HEK293 (cell line): Measurements from ENCODE around the gene AK5.

Source experiments
- KLF10 ChIP-seq: fragments of 450-650 bp; IDR thresholded peaks from 2 replicates; pipeline ENCODE4 v1.5.1; 2018; ENCODE audit warnings: missing biosample characterization, mild to moderate bottlenecking, missing genetic modification characterization
- ZNF140 ChIP-seq: fragments of 450-650 bp; formaldehyde crosslinking; IDR thresholded peaks from 2 replicates; pipeline ENCODE4 v1.5.1; 2016; ENCODE audit warnings: missing biosample characterization, missing genetic modification characterization
- ZNF274 ChIP-seq, 2 experiments: fragments of 200-500 bp in 1 of 2; fragments of 450-650 bp in 1 of 2; sonication (Bioruptor generic) in 1 of 2; formaldehyde crosslinking in 1 of 2; IDR thresholded peaks; 2 replicates each; pipeline versions ENCODE4 v1.5.1 to v1.6.1; 2014 to 2016; ENCODE audit warnings: borderline replicate concordance in 1 of 2, inconsistent platforms in 1 of 2, low read length in 1 of 2, missing biosample characterization in 1 of 2, missing genetic modification characterization in 1 of 2
- ZNF48 ChIP-seq: fragments of 450-650 bp; formaldehyde crosslinking; IDR thresholded peaks from 2 replicates; pipeline ENCODE4 v1.5.1; 2016; ENCODE audit warnings: missing biosample characterization, missing genetic modification characterization
- TF ChIP-seq, protein P1 (sequence below): fragments of 450-650 bp; formaldehyde crosslinking; IDR thresholded peaks from 2 replicates; pipeline ENCODE4 v1.5.1; 2016; ENCODE audit warnings: missing biosample characterization, missing genetic modification characterization

DNA sequence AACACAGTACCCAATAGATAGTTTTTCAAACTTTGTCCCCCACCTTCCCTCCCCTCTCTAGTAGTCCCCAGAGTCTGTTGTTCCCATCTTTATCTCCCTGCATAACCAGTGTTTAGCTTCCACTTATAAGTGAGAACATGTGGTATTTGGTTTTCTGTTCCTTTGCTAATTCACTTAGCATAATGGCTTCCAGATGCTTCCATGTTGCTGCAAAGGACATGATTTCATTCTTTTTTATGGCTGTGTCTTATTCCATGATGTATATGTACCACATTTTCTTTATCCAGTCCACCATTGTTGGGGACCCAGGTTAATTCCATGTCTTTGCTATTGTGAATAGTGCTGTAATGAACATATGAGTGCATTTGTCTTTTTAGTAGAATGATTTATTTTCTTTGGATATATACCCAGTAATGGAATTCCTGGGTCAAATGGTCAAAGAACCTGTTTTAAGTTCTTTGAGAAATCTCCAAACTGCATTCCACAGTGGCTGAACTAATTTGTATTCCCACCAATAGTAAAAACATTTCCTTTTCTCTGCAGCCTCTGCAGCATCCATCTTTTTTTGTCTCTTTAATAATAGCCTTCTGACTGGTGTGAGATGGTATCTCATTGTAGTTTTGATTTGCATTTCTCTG, 126.0 kb downstream of the AK5 start:
- TF ChIP-seq ZNF274 (IDR thresholded peaks at IDR 0.05; ENCODE audit: low read length) (no peak), ZNF274 (tag by site-specific recombination; IDR thresholded peaks at IDR 0.05; ENCODE audit: borderline replicate concordance) (no peak), ZNF48 (tag by site-specific recombination) (no peak), ZNF140 (tag by site-specific recombination) (no peak), KLF10 (tag by site-specific recombination) (no peak)
- TF ChIP-seq, protein P1, sequence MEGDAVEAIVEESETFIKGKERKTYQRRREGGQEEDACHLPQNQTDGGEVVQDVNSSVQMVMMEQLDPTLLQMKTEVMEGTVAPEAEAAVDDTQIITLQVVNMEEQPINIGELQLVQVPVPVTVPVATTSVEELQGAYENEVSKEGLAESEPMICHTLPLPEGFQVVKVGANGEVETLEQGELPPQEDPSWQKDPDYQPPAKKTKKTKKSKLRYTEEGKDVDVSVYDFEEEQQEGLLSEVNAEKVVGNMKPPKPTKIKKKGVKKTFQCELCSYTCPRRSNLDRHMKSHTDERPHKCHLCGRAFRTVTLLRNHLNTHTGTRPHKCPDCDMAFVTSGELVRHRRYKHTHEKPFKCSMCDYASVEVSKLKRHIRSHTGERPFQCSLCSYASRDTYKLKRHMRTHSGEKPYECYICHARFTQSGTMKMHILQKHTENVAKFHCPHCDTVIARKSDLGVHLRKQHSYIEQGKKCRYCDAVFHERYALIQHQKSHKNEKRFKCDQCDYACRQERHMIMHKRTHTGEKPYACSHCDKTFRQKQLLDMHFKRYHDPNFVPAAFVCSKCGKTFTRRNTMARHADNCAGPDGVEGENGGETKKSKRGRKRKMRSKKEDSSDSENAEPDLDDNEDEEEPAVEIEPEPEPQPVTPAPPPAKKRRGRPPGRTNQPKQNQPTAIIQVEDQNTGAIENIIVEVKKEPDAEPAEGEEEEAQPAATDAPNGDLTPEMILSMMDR (tag by site-specific recombination): no peak
